Measurements from ENCODE around the gene PIK3CD. TPM values are rescaled to one million over a fixed set of nuclear protein-coding genes. Genes with fewer than 3 reads are reported as not detected.

PIK3CD gene
- total and polyA plus RNA-seq, 2 of the 4 experiments (the other 2 are of a cell fraction) = 5.0 to 12.1 TPM

GRCh38 chr1:9766759-9767442 lies 115.4 kb downstream of the PIK3CD start:
- Histone ChIP-seq H3K14ac (replicated peaks; ENCODE audit: low read depth, low read length) (no peak overlapping the region), H2BK15ac (ENCODE audit: low read depth, low read length) (no peak overlapping the region), H3K27me3 (ENCODE audit: control insufficient read depth, insufficient read depth, low read length) (no peaks in the 10 kb centered on the region), H3K4me1 (ENCODE audit: control insufficient read depth, insufficient read depth, low read length) (peaks cover 5% of the 10 kb centered on the region), H3K4me2 (ENCODE audit: low read depth, low read length) (no peak overlapping the region), H3K4ac (ENCODE audit: low read depth, low read length) (0 out of 2 replicates have a peak overlapping the region, but pooled peaks have one; percentile 7), H2BK120ac (ENCODE audit: low read depth, low read length) (no peak overlapping the region), H3K9me3 (ENCODE audit: control insufficient read depth, insufficient read depth, low read length) (no peaks in the 10 kb centered on the region), H2AK5ac (ENCODE audit: low read depth, low read length) (no peak overlapping the region), H4K5ac (ENCODE audit: low read depth, low read length) (no peak overlapping the region), H3K56ac (ENCODE audit: extremely low read depth, insufficient read depth, low read length) (no peak overlapping the region), H4K8ac (ENCODE audit: low read depth in 2 of 2, low read length in 2 of 2) (no peak overlapping the region), H3K23ac (ENCODE audit: low read depth, low read length) (no peak overlapping the region), H3K79me1 (ENCODE audit: low read depth in 1 of 2, low read length in 2 of 2) (peaks cover 12 to 45% of the 10 kb centered on the region in 2 experiments), H3K27ac (ENCODE audit: insufficient read depth, low read length) (peak overlapping the region; percentile 28; the same call in 1 of the 2 replicates), H3K9ac (ENCODE audit: low read depth, low read length) (no peak overlapping the region), H2BK20ac (ENCODE audit: low read depth, low read length) (no peak overlapping the region), H2BK5ac (ENCODE audit: low read depth, low read length, poor library complexity, severe bottlenecking) (peak overlapping the region; percentile 55), H3K4me3 (ENCODE audit: insufficient read depth, low read depth, low read length) (no peak overlapping the region), H2AFZ (replicated peaks; ENCODE audit: low read length, poor library complexity) (no peak overlapping the region), H4K20me1 (ENCODE audit: insufficient read depth, low read length) (peaks cover 41% of the 10 kb centered on the region), H4K91ac (ENCODE audit: insufficient read depth, low read depth, low read length) (no peak overlapping the region), H2AK9ac (replicated peaks; ENCODE audit: low read depth, low read length, poor library complexity) (no peak overlapping the region), H3K9me1 (ENCODE audit: insufficient read depth, low read length) (peaks cover 8% of the 10 kb centered on the region; the same call in 1 of the 2 replicates), H3K18ac (ENCODE audit: low read depth, low read length) (no peak overlapping the region), H3K36me3 (ENCODE audit: control insufficient read depth, insufficient read depth, low read length) (peaks cover 5% of the 10 kb centered on the region; the same call in 1 of the 2 replicates)
- TF ChIP-seq MAFK (IDR thresholded peaks at IDR 0.05; ENCODE audit: low read depth, low read length) = 0 out of 2 replicates have a peak, but pooled peaks have one; percentile 8
- TF ChIP-seq USF2 (IDR thresholded peaks at IDR 0.05; ENCODE audit: low read depth, low read length) = no peak
- no peak for TF ChIP-seq RFX5 (IDR thresholded peaks at IDR 0.05; ENCODE audit: low read depth, low read length)
- peak; percentile 99 for TF ChIP-seq RCOR1 (IDR thresholded peaks at IDR 0.05; ENCODE audit: insufficient replicate concordance, low read length)
- TF ChIP-seq NFE2L2 (IDR thresholded peaks at IDR 0.05; ENCODE audit: low read depth, low read length) = peak; percentile 44; the same call in 1 of the 2 replicates
- TF ChIP-seq MXI1 (IDR thresholded peaks at IDR 0.05; ENCODE audit: borderline replicate concordance, low read depth, low read length) = no peak
- TF ChIP-seq FOS (IDR thresholded peaks at IDR 0.05; ENCODE audit: low read depth, low read length) = peak; percentile 86
- peak; percentile 87 for TF ChIP-seq BHLHE40 (IDR thresholded peaks at IDR 0.05; ENCODE audit: low read depth, low read length)
- TF ChIP-seq CEBPB (IDR thresholded peaks at IDR 0.05; ENCODE audit: low read depth, low read length) = peak; percentile 71
- no peak; the same call in 1 of the 2 replicates for TF ChIP-seq MAZ (IDR thresholded peaks at IDR 0.05; ENCODE audit: borderline replicate concordance, low read depth, low read length)
- CTCF ChIA-PET = interaction anchor here (0.5 kb wide), 1 partner anchor 13 kb away, joined by 7 read pairs; no protein-coding TSS in a partner anchor
- BruUV-seq (replicated peaks) = no TSS peak
- dilution Hi-C loops (cut with HindIII; ENCODE audit: low sequenced_read_pairs, unreplicated experiment) (no loop called here), in situ Hi-C loops (cut with MboI; ENCODE audit: low sequenced_read_pairs) (no loop called here), intact Hi-C loops (cut with micrococcal nuclease) (no loop called here)
- peak; percentile 97 for ATAC-seq (ENCODE audit: low read depth)
- 98% methylated on average over 8 of the region's 15 CpGs; no CpG with 5 or more reads in 1 of the 2 experiments for WGBS, 2 experiments (ENCODE audit: extremely low coverage in 2 of 2, insufficient read length in 1 of 2)
- POLR2A ChIA-PET (ENCODE audit: unreplicated experiment) = no interaction called here
- DNase-seq = peak; percentile 100

Measured in IMR-90 (cell line).